GM08714 (cell line): ENCODE data around the gene ADK.

Experiments
- H3K4me3 ChIP-seq: fragments of 200-500 bp; sonication (Bioruptor generic); 2 replicates; pipeline ENCODE4 v1.5.1; 2014; ENCODE audit warnings: mild to moderate bottlenecking, low read length, inconsistent platforms
- ZNF274 ChIP-seq: IDR thresholded peaks from 2 replicates; pipeline ENCODE4 v1.6.1; 2012; ENCODE audit warnings: mild to moderate bottlenecking, low read depth, low read length

The ADK gene

DNA sequence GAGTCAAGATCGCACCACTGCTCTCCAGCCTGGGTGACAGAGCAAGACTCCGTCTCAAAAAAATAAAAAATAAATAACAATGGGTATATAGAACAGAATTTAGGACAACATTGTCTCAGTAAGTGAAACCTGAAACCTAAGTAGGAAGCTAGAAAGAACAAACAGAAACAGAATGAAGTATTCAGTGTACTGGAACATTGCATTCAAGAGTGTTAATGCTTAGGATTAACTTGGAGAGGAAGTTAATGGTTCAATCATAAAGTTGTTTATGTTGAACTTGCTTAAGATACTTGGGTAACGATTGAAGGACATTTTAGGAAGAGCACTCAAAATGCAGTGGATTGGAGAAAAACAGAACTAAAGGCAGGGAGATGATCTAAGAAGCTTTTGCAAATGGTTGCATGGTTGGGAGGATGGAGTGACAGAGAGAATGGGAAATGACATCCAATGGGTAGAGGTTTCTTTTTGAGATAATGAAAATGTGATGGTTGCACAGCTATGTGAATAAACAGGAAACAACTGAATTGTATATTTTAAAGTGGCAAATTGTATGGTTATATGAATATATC is 233.7 kb downstream of the ADK start:
- H3K4me3 ChIP-seq: no peak overlapping the region
- no peak for TF ChIP-seq ZNF274

DNA sequence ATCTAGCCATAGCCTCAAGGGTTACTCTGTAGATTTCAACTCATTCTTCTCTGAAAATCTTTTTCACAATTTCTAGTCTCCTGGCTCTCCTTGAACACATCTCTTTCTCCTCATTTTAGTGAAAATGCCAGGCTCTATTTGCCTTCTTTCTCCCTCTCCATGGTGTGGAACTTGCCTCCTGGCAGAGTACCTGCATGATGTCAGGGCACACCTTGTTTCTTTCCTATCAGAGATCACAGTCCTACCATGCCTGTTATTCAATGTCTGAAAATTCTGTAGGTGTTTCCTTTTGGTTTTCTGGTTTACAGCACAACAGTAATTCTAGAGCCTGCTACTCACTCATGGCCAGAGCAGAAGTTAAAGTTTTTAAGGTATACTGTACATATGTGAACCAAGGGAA is 237.8 kb downstream of the ADK start:
- TF ChIP-seq ZNF274: no peak
- no peak overlapping the region for H3K4me3 ChIP-seq

- TF ChIP-seq ZNF274: no peak
- no peak overlapping the region for H3K4me3 ChIP-seq
Observed at GRCh38 chr10:74391786-74392185, 240.8 kb downstream of the ADK start.

DNA sequence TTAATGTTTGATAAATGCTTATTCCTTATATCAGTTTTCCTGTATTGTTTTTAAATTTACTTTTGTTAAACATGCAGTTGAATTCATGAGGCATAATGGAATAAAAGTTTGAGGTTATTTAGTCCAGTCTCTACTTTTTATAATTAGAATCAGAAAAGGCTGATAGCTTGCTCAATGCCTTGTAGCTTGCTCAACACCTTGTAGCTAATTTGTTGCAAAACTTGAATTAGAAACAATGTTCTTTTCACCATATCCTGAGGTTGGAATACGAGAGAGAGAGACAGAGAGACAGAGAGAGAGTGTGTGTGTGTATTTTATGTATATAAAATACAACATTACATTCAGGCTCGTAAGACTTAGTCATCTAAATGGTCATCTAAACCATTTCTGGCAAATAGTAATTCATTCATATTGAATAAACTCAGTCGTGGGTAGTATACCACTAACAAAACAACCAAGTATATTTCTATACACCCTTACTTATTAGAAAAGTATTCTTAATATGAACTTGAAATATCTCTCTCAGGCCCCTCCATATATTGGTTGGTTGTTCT is 243.5 kb downstream of the ADK start:
- H3K4me3 ChIP-seq: no peak overlapping the region
- TF ChIP-seq ZNF274: no peak

DNA sequence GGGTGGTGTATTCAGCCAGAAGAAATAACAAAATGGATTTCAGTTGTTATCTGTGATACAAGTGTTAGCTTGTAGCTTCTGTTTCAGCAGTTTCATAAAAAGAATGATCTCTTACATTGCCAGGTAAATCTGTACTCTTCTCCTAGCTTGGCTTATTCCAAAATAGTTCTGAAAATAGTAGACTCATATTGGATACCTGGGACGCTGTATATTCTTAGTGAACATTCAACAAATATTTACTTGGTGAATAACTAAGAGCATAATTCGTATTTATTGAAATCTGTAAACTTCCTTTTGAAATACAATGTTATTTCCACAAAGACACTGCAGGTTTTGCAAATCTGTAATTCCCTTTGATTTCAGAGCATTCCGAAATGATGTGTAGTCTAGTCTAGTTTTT is 249.2 kb downstream of the ADK start:
- no peak overlapping the region for H3K4me3 ChIP-seq
- no peak for TF ChIP-seq ZNF274

DNA sequence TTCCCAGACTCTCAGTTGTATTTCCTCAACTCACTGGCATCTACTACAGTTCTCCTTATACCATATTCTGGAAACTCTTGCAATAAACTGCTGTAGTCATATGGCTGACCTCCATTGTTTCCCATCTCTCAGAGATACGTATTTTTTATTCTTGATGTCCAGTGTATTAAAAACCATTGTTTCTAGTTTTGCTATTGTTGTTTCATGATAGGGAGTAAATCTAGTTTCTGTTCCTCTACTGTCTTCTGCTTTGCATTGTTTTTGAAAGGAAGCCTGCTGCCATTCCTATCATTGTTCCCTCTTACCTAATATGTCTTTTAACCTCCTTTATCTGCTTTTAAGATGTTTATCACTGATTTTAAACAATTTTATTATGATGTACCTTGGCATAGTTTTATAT is 255.0 kb downstream of the ADK start:
- H3K4me3 ChIP-seq: no peak overlapping the region
- TF ChIP-seq ZNF274: no peak

DNA sequence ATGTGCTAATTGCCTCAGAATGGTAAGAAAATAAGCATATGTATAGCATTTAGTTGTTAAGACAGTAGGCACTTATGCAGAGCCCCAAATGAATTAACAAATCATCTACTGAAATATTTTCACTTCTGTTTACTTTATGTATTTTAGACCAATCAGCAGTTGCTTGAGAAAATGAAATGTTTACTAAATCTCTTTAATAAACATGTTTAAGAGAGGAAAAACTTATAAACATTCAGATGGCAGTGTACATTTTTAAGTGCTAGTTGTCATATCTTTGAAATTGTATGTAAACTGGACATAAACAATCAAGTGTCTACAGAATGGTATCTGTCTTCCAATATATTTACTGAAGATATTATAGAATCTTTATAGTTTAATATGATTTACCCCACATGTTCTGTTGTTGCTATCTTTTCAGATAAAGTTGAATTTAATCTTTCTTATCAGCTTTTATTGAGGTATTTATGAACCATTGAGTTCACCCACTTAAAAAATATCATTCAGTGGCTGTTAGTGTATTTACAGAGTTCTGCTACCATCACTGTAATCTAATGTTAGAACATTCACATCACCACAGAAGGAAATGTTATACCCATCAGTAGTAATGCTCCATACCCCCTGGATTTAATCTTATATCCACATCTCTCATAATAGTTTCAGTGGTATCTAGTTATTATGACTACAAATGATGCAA is 264.3 kb downstream of the ADK start:
- TF ChIP-seq ZNF274: no peak
- no peak overlapping the region for H3K4me3 ChIP-seq

GRCh38 chr10:74417397-74417796 is 266.4 kb downstream of the ADK start:
- TF ChIP-seq ZNF274: no peak
- no peak overlapping the region for H3K4me3 ChIP-seq

GRCh38 chr10:74418285-74418872 is 267.4 kb downstream of the ADK start:
- TF ChIP-seq ZNF274: no peak

GRCh38 chr10:74419491-74419951 is 268.5 kb downstream of the ADK start:
- no peak overlapping the region for H3K4me3 ChIP-seq
- no peak for TF ChIP-seq ZNF274

More at GRCh38 chr10:74418285-74418872, 267.4 kb downstream of the ADK start:
- H3K4me3 ChIP-seq: no peak overlapping the region; the same call in 1 of the 2 replicates

DNA sequence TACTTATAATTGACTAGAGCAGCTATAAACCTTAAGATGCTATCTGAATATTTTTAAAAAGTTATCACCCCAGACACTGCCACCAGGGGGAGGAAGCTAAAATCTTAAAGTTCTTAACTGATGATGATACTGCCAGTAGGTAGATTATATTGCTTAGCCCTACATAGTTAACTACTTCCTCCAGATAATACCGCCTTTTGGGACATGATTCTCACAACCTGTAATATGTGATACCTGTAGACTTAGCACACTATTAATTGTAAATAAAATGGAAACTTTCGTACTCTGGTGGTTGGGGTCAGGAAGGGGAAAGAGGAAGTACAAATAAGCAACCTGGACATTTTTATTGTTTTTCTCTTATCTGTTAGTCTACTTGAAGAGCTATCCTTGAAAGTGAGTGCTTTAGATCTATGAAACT is 268.9 kb downstream of the ADK start:
- no peak overlapping the region for H3K4me3 ChIP-seq
- TF ChIP-seq ZNF274: no peak

DNA sequence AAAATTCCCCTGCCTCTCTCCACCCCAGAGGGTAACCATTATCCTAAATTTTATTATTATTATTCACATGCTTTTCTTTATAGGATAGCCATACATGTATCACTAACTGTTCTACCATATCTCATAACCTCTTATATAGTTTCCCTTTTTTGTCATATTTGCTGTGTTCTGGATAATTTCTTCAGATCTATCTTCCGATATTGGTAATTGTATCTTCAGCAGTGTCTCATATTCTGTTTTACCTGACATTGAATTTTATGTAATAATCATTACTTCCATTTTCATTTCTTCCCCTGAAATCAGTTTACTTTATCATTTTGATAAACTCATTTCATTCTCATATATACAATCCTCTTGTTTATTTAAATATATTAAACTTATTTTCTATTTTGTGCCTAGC is 273.5 kb downstream of the ADK start:
- no peak overlapping the region for H3K4me3 ChIP-seq
- TF ChIP-seq ZNF274: no peak

- no peak for TF ChIP-seq ZNF274
- H3K4me3 ChIP-seq: no peak overlapping the region
Observed at GRCh38 chr10:74425456-74426001, 274.5 kb downstream of the ADK start.

GRCh38 chr10:74431816-74432215 is 280.8 kb downstream of the ADK start:
- H3K4me3 ChIP-seq: no peak overlapping the region
- TF ChIP-seq ZNF274: no peak

- no peak for TF ChIP-seq ZNF274
- no peak overlapping the region for H3K4me3 ChIP-seq
Observed at GRCh38 chr10:74432841-74433594, 282.0 kb downstream of the ADK start.
